ENCODE results near the gene CFAP99. TPM values are rescaled to one million over a fixed set of nuclear protein-coding genes. Genes with fewer than 3 reads are reported as not detected.

Gene CFAP99
- polyA plus RNA-seq, 3 donors, result 0.15 to 0.27 TPM; not detected in 1

- WGBS (ENCODE audit: insufficient coverage), result 82% methylated on average over 8 of the region's 9 CpGs
- H3K4me1 Mint-ChIP-seq, result peaks cover 20% of the 10 kb centered on the region
- no peaks in the 10 kb centered on the region for H3K9me3 ChIP-seq (replicated peaks in 1 of 2; ENCODE audit: control insufficient read depth in 1 of 2, insufficient read depth in 1 of 2, low read length in 2 of 2)
- H2AFZ ChIP-seq (ENCODE audit: insufficient read depth, low read depth, low read length, poor library complexity, severe bottlenecking), result no peak overlapping the region
- no peak overlapping the region for H3K4me3 ChIP-seq (replicated peaks in 1 of 3; ENCODE audit: low read depth in 2 of 3, low read length in 3 of 3)
- TF ChIP-seq, protein P1, sequence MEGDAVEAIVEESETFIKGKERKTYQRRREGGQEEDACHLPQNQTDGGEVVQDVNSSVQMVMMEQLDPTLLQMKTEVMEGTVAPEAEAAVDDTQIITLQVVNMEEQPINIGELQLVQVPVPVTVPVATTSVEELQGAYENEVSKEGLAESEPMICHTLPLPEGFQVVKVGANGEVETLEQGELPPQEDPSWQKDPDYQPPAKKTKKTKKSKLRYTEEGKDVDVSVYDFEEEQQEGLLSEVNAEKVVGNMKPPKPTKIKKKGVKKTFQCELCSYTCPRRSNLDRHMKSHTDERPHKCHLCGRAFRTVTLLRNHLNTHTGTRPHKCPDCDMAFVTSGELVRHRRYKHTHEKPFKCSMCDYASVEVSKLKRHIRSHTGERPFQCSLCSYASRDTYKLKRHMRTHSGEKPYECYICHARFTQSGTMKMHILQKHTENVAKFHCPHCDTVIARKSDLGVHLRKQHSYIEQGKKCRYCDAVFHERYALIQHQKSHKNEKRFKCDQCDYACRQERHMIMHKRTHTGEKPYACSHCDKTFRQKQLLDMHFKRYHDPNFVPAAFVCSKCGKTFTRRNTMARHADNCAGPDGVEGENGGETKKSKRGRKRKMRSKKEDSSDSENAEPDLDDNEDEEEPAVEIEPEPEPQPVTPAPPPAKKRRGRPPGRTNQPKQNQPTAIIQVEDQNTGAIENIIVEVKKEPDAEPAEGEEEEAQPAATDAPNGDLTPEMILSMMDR (IDR thresholded peaks at IDR 0.05), result no peak
- H3K27ac Mint-ChIP-seq, result no peak overlapping the region
- H3K9ac ChIP-seq (ENCODE audit: insufficient read depth, low read length, poor library complexity, severe bottlenecking), result no peak overlapping the region
- H3K27me3 ChIP-seq (ENCODE audit: control insufficient read depth in 2 of 2, insufficient read depth in 2 of 2, low read length in 2 of 2), result peaks cover 7 to 40% of the 10 kb centered on the region in 2 donors
- no peaks in the 10 kb centered on the region for H3K79me2 ChIP-seq (ENCODE audit: insufficient read depth, low read length)
- intact Hi-C loops (cut with micrococcal nuclease), result no loop called here
- peaks cover 0 to 2% of the 10 kb centered on the region in 2 donors for H3K36me3 Mint-ChIP-seq
- peaks cover 0 to 2% of the 10 kb centered on the region in 2 donors for H3K4me1 ChIP-seq (ENCODE audit: control insufficient read depth in 1 of 2, insufficient read depth in 2 of 2, low read length in 2 of 2)
- no peaks in the 10 kb centered on the region for H4K20me1 ChIP-seq (ENCODE audit: insufficient read depth, low read length)
- no peak for DNase-seq
- H3K4me3 Mint-ChIP-seq, result peak overlapping the region in 1 of 2 donors; percentile 12
- H3K4me2 ChIP-seq (replicated peaks; ENCODE audit: extremely low read depth, low read length, poor library complexity, severe bottlenecking), result no peak overlapping the region
- peaks cover 42 to 53% (median 49%) of the 10 kb centered on the region in 3 donors for H3K27me3 Mint-ChIP-seq (ENCODE audit: low read depth in 3 of 3)
- H3K9me3 Mint-ChIP-seq, result peaks cover 0 to 4% (median 0%) of the 10 kb centered on the region in 7 donors
- no peaks in the 10 kb centered on the region for H3K36me3 ChIP-seq (replicated peaks in 1 of 2; ENCODE audit: control insufficient read depth in 1 of 2, insufficient read depth in 2 of 2, low read length in 2 of 2)
- H3K27ac ChIP-seq (ENCODE audit: low read depth in 1 of 2, low read length in 2 of 2), result no peak overlapping the region
Measured at GRCh38 chr4:2395038-2395437, 23.7 kb upstream of the CFAP99 start.

DNA sequence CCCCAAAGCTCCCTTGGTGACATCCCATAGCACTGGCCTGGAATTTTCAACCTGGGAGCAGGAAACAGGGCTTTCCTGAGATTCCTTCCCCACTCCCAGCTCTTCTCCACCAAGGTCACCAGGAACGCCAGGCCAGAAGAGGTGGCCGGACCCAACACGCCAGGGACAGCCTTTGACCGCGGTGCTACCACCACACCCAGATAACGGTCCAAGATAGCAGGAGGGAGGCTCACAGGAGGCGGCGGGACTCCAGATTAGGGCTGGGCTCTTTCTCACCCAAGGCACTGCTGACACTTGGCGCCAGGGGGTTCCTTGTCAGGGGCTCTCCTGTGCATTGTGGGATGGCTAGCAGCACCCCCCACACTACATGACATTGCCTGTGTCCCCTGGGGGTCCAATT lies 23.2 kb upstream of the CFAP99 start:
- H3K9me3 Mint-ChIP-seq, result peaks cover 0 to 4% (median 0%) of the 10 kb centered on the region in 7 donors
- Histone ChIP-seq H3K27ac (ENCODE audit: low read depth in 1 of 2, low read length in 2 of 2) (no peak overlapping the region), H2AFZ (ENCODE audit: insufficient read depth, low read depth, low read length, poor library complexity, severe bottlenecking) (no peak overlapping the region), H3K4me3 (replicated peaks in 1 of 3; ENCODE audit: low read depth in 2 of 3, low read length in 3 of 3) (no peak overlapping the region), H3K79me2 (ENCODE audit: insufficient read depth, low read length) (no peaks in the 10 kb centered on the region), H3K9ac (ENCODE audit: insufficient read depth, low read length, poor library complexity, severe bottlenecking) (no peak overlapping the region), H4K20me1 (ENCODE audit: insufficient read depth, low read length) (no peaks in the 10 kb centered on the region), H3K9me3 (replicated peaks in 1 of 2; ENCODE audit: control insufficient read depth in 1 of 2, insufficient read depth in 1 of 2, low read length in 2 of 2) (no peaks in the 10 kb centered on the region), H3K4me2 (replicated peaks; ENCODE audit: extremely low read depth, low read length, poor library complexity, severe bottlenecking) (no peak overlapping the region), H3K4me1 (ENCODE audit: control insufficient read depth in 1 of 2, insufficient read depth in 2 of 2, low read length in 2 of 2) (peaks cover 0 to 2% of the 10 kb centered on the region in 2 donors), H3K27me3 (ENCODE audit: control insufficient read depth in 2 of 2, insufficient read depth in 2 of 2, low read length in 2 of 2) (peaks cover 7 to 35% of the 10 kb centered on the region in 2 donors), H3K36me3 (replicated peaks in 1 of 2; ENCODE audit: control insufficient read depth in 1 of 2, insufficient read depth in 2 of 2, low read length in 2 of 2) (no peaks in the 10 kb centered on the region)
- H3K36me3 Mint-ChIP-seq, result peaks cover 0 to 2% of the 10 kb centered on the region in 2 donors
- intact Hi-C loops (cut with micrococcal nuclease), result no loop called here
- TF ChIP-seq, protein P1 (IDR thresholded peaks at IDR 0.05), result no peak
- peaks cover 37 to 48% (median 47%) of the 10 kb centered on the region in 3 donors for H3K27me3 Mint-ChIP-seq (ENCODE audit: low read depth in 3 of 3)
- H3K4me3 Mint-ChIP-seq, result no peak overlapping the region
- H3K27ac Mint-ChIP-seq, result no peak overlapping the region
- 91% methylated on average over 9 of the region's 9 CpGs for WGBS (ENCODE audit: insufficient coverage)
- no peak for DNase-seq
- peaks cover 16% of the 10 kb centered on the region for H3K4me1 Mint-ChIP-seq
